HepG2 (cell line): ENCODE measurements around the gene ANXA5. TPM values are rescaled to one million over a fixed set of nuclear protein-coding genes. Genes with fewer than 3 reads are reported as not detected.

ENCODE experiments used
- ATAC-seq: fragments of 200-7000 bp; cut with Tn5 transposase; 3 replicates; pipeline ENCODE4 v1.9.1; 2020; ENCODE audit warnings: mild to moderate bottlenecking, moderate library complexity
- BruUV-seq: library from RNA; stranded (reverse); fragments of 400-500 nt; replicated peaks from 2 replicates; lab custom pipeline; 2021; lab: Mats Ljungman, UMichigan
- CTCF ChIA-PET: fragments of 300-600 bp; formaldehyde crosslinking; extraction: SDS; loops from one replicate; lab custom pipeline; 2021; ENCODE audit warnings: low total read pairs, inconsistent platforms, low intra/inter-chr PET ratio; lab: Yijun Ruan, JAX
- POLR2A ChIA-PET: fragments of 350-600 bp; sonication (Branson Sonifier 250); formaldehyde crosslinking; loops from one replicate; lab custom pipeline; 2020; ENCODE audit warnings: antibody characterized with exemption, inconsistent platforms; lab: Yijun Ruan, JAX
- DNase-seq: peaks from one replicate; pipeline ENCODE4 v3.0.0-alpha.2; 2015; ENCODE audit warnings: low spot score
- FAIRE-seq: peaks from 3 replicates; lab custom pipeline; 2011; peaks lifted over from hg19 to GRCh38; lab: Jason Lieb, UNC
- H2AFZ ChIP-seq: one replicate; pipeline ENCODE4 v1.6.1; 2011; ENCODE audit warnings: low read length, inconsistent platforms
- H3K27ac ChIP-seq: fragments of 300-600 bp; 3 replicates; pipeline ENCODE4 v1.8.0; 2011; ENCODE audit warnings: mixed run types, mild to moderate bottlenecking, mixed read lengths, low read length, inconsistent platforms; ENCODE audit not compliant: insufficient read depth; ENCODE audit errors: extremely low read length
- H3K27me3 ChIP-seq, 2 experiments: fragments of 200-600 bp in 1 of 2; 2 replicates in 1 of 2; 3 replicates in 1 of 2; pipeline versions ENCODE4 v1.6.0 to v1.8.0; 2011; ENCODE audit warnings: low read length in 2 of 2, mild to moderate bottlenecking in 2 of 2, moderate library complexity in 2 of 2, inconsistent platforms in 1 of 2; ENCODE audit not compliant: insufficient read depth in 2 of 2, control insufficient read depth in 1 of 2
- H3K36me3 ChIP-seq, 2 experiments: fragments of 200-600 bp in 1 of 2; replicated peaks in 1 of 2; 2 replicates in 1 of 2; 3 replicates in 1 of 2; pipeline versions ENCODE4 v1.5.1 to v1.8.0; 2011; ENCODE audit warnings: low read length in 2 of 2, inconsistent platforms in 1 of 2; ENCODE audit not compliant: insufficient read depth in 2 of 2, control insufficient read depth in 1 of 2
- H3K4me1 ChIP-seq: 2 replicates; pipeline ENCODE4 v1.5.1; 2012; ENCODE audit warnings: low read length, inconsistent platforms; ENCODE audit not compliant: insufficient read depth
- H3K4me2 ChIP-seq: 2 replicates; pipeline ENCODE4 v1.6.0; 2011; ENCODE audit warnings: low read depth, low read length, inconsistent platforms
- H3K4me3 ChIP-seq, 3 experiments: fragments of 200-600 bp in 1 of 3; sonication (generic), shearing (Covaris generic) in 1 of 3; replicated peaks in 1 of 3; 2 replicates each; pipeline ENCODE4 v1.5.1; 2011 to 2016; ENCODE audit warnings: low read length in 3 of 3, inconsistent platforms in 2 of 3, low read depth in 2 of 3, mild to moderate bottlenecking in 2 of 3, control low read depth in 1 of 3, mixed read lengths in 1 of 3; ENCODE audit not compliant: insufficient read depth in 1 of 3
- H3K79me2 ChIP-seq: one replicate; pipeline ENCODE4 v1.6.1; 2011; ENCODE audit warnings: low read length, inconsistent platforms; ENCODE audit not compliant: insufficient read depth
- H3K9ac ChIP-seq: 2 replicates; pipeline ENCODE4 v1.6.0; 2011; ENCODE audit warnings: mild to moderate bottlenecking, low read depth, low read length, inconsistent platforms; ENCODE audit not compliant: insufficient read depth
- H3K9me3 ChIP-seq: 2 replicates; pipeline ENCODE4 v1.5.1; 2012; ENCODE audit warnings: mild to moderate bottlenecking, low read length
- H4K20me1 ChIP-seq: 2 replicates; pipeline ENCODE4 v1.6.0; 2011; ENCODE audit warnings: inconsistent platforms, mild to moderate bottlenecking, low read length, moderate library complexity; ENCODE audit not compliant: insufficient read depth
- ARNT2 ChIP-seq: sonication (generic); formaldehyde crosslinking; IDR thresholded peaks from 2 replicates; pipeline ENCODE4 v1.8.0; 2022; ENCODE audit warnings: mild to moderate bottlenecking, low read depth, missing genetic modification reagents, moderate library complexity
- FOSL1 ChIP-seq: sonication (generic); formaldehyde crosslinking; IDR thresholded peaks from 2 replicates; pipeline ENCODE4 v1.9.0; 2021; ENCODE audit warnings: missing genetic modification reagents, borderline replicate concordance
- JUN ChIP-seq: sonication (generic); formaldehyde crosslinking; IDR thresholded peaks from 2 replicates; pipeline ENCODE4 v1.4.0; 2020; ENCODE audit warnings: mild to moderate bottlenecking, missing genetic modification reagents
- NFYB ChIP-seq: sonication (generic); formaldehyde crosslinking; IDR thresholded peaks from 2 replicates; pipeline ENCODE4 v1.4.0; 2020; ENCODE audit warnings: missing genetic modification reagents
- RARA ChIP-seq: IDR thresholded peaks from 2 replicates; pipeline ENCODE4 v1.6.1; 2016; ENCODE audit warnings: missing genetic modification reagents, missing compliant biosample characterization
- RXRA ChIP-seq: sonication (generic); formaldehyde crosslinking; IDR thresholded peaks from 2 replicates; pipeline ENCODE4 v1.5.1; 2020; ENCODE audit warnings: missing genetic modification reagents
- SAP130 ChIP-seq: IDR thresholded peaks from 2 replicates; pipeline ENCODE4 v1.6.1; 2016; ENCODE audit warnings: low read depth
- SOX13 ChIP-seq, 3 experiments: fragments of 450-650 bp in 1 of 3; sonication (generic) in 1 of 3; formaldehyde crosslinking in 1 of 3; IDR thresholded peaks in 2 of 3; conservative IDR thresholded peaks in 1 of 3; 2 replicates each; pipeline versions ENCODE4 v1.5.0 to v1.6.1; 2016 to 2020; ENCODE audit warnings: antibody characterized with exemption in 1 of 3, mild to moderate bottlenecking in 1 of 3, missing compliant biosample characterization in 1 of 3, missing genetic modification reagents in 1 of 3, moderate library complexity in 1 of 3
- XRCC5 ChIP-seq: fragments of 200-400 bp; formaldehyde crosslinking; optimal IDR thresholded peaks from 2 replicates; pipeline ENCODE3; 2017; ENCODE audit warnings: mild to moderate bottlenecking, low read length
- ZFP41 ChIP-seq: sonication (generic); formaldehyde crosslinking; IDR thresholded peaks from 2 replicates; pipeline ENCODE4 v1.4.0; 2020; ENCODE audit warnings: mild to moderate bottlenecking, missing genetic modification reagents, borderline replicate concordance
- ZFY ChIP-seq: sonication (generic); formaldehyde crosslinking; IDR thresholded peaks from 2 replicates; pipeline ENCODE4 v1.4.0; 2020; ENCODE audit warnings: missing genetic modification reagents
- ZNF253 ChIP-seq: sonication (generic); formaldehyde crosslinking; IDR thresholded peaks from 2 replicates; pipeline ENCODE4 v1.8.0; 2022; ENCODE audit warnings: mild to moderate bottlenecking, missing genetic modification reagents, borderline replicate concordance
- ZNF563 ChIP-seq: sonication (generic); formaldehyde crosslinking; IDR thresholded peaks from 2 replicates; pipeline ENCODE4 v1.8.0; 2022; ENCODE audit warnings: mild to moderate bottlenecking, moderate library complexity, missing genetic modification reagents
- ZNF572 ChIP-seq: sonication (generic); formaldehyde crosslinking; IDR thresholded peaks from 2 replicates; pipeline ENCODE4 v1.5.1; 2020; ENCODE audit warnings: mild to moderate bottlenecking, missing genetic modification reagents
- ZNF577 ChIP-seq: sonication (generic); formaldehyde crosslinking; IDR thresholded peaks from 2 replicates; pipeline ENCODE4 v1.4.0; 2020; ENCODE audit warnings: mild to moderate bottlenecking, low read depth, missing genetic modification reagents, borderline replicate concordance
- WGBS: methylation state at CpG from one replicate; pipeline ENCODE4 v1.1.6; 2017; ENCODE audit warnings: low lambda C conversion rate; 5-methylcytosine and 5-hydroxymethylcytosine counted together
- in situ Hi-C: cut with HindIII; loops from 2 replicates; pipeline ENCODE4 v1.10.0; 2017; ENCODE audit warnings: low pct_unique_long_range_greater_than_20kb; ENCODE audit not compliant: extremely low pct_ligation_motif_present
- intact Hi-C: fragments of 100-400 bp; cut with micrococcal nuclease; formaldehyde crosslinking; loops from one replicate; pipeline ENCODE4 v1.10.0; 2022; ENCODE audit not compliant: unreplicated experiment
- polyA plus RNA-seq, 8 experiments: library from polyadenylated mRNA; depleted of rRNA in 3 of 8; stranded (reverse) in 7 of 8; unstranded in 1 of 8; fragments of >200 nt; fragmentation: Illumina TruSeq in 4 of 8; extraction: Trizol in 4 of 8; gene quantifications; 2 replicates each; pipeline versions ENCODE4 v1.2.1 to v1.2.3, GENCODE V29; 2011 to 2016; ENCODE audit warnings: low read depth in 4 of 8, missing spikeins in 1 of 8, mixed read lengths in 1 of 8; ENCODE audit not compliant: insufficient read depth in 1 of 8
- total RNA-seq, 5 experiments: library from RNA; depleted of rRNA; stranded (reverse); fragments of >200 nt; fragmentation: Illumina TruSeq; extraction: Trizol; gene quantifications; 2 replicates each; pipeline ENCODE4 v1.2.3, GENCODE V29; 2016; ENCODE audit warnings: low read depth in 1 of 5
- TF ChIP-seq, protein P1 (sequence below): sonication (generic); formaldehyde crosslinking; IDR thresholded peaks from 2 replicates; pipeline ENCODE4 v1.5.1; 2020; ENCODE audit warnings: mild to moderate bottlenecking, missing genetic modification reagents, borderline replicate concordance
- TF ChIP-seq, protein P2 (sequence below): sonication (generic); formaldehyde crosslinking; IDR thresholded peaks from 2 replicates; pipeline ENCODE4 v1.4.0; 2020; ENCODE audit warnings: low read depth, mild to moderate bottlenecking, missing genetic modification reagents

The ANXA5 gene
- total and polyA plus RNA-seq, 2 of the 13 experiments (the other 11 are each of a cell fraction or from before 2014, with no cell fraction given): 209 to 342 TPM

GRCh38 chr4:121711263-121712000 is 14.7 kb upstream of the ANXA5 start:
- FAIRE-seq (peak; percentile 37), DNase-seq (peak; percentile 70), ATAC-seq (peak; percentile 100)
- H3K4me2 ChIP-seq: peak overlapping the region; percentile 85
- in situ Hi-C loops (no loop called here), intact Hi-C loops (loop anchor here (1.0 to 5.0 kb wide), 2 partner anchors 15 to 34 kb away; no protein-coding TSS in a partner anchor)
- CTCF ChIA-PET: no interaction called here
- H3K4me1 ChIP-seq: peaks cover 7% of the 10 kb centered on the region; the same call in 1 of the 2 replicates
- peaks cover 0 to 7% of the 10 kb centered on the region in 2 experiments; a peak in 2 of 5 replicates for H3K27me3 ChIP-seq
- H2AFZ ChIP-seq: peak overlapping the region; percentile 89
- peak overlapping the region; percentile 28; the same call in 1 of the 2 replicates for H3K9ac ChIP-seq
- no peaks in the 10 kb centered on the region for H3K36me3 ChIP-seq
- H4K20me1 ChIP-seq: no peaks in the 10 kb centered on the region
- H3K79me2 ChIP-seq: no peaks in the 10 kb centered on the region
- BruUV-seq: no TSS peak
- under 1% methylated on average over 18 of the region's 18 CpGs for WGBS
- POLR2A ChIA-PET: interaction anchor here (1.1 to 2.4 kb wide), 4 partner anchors 15 to 90 kb away, joined by 3 to 15 read pairs (median 4); partner anchors contain the start of genes ANXA5 and EXOSC9
- H3K4me3 ChIP-seq: peak overlapping the region; percentile 31 to 58 (median 47); a peak in 5 of 6 replicates
- no peaks in the 10 kb centered on the region for H3K9me3 ChIP-seq
- no peak overlapping the region for H3K27ac ChIP-seq
- TF ChIP-seq, protein P1, sequence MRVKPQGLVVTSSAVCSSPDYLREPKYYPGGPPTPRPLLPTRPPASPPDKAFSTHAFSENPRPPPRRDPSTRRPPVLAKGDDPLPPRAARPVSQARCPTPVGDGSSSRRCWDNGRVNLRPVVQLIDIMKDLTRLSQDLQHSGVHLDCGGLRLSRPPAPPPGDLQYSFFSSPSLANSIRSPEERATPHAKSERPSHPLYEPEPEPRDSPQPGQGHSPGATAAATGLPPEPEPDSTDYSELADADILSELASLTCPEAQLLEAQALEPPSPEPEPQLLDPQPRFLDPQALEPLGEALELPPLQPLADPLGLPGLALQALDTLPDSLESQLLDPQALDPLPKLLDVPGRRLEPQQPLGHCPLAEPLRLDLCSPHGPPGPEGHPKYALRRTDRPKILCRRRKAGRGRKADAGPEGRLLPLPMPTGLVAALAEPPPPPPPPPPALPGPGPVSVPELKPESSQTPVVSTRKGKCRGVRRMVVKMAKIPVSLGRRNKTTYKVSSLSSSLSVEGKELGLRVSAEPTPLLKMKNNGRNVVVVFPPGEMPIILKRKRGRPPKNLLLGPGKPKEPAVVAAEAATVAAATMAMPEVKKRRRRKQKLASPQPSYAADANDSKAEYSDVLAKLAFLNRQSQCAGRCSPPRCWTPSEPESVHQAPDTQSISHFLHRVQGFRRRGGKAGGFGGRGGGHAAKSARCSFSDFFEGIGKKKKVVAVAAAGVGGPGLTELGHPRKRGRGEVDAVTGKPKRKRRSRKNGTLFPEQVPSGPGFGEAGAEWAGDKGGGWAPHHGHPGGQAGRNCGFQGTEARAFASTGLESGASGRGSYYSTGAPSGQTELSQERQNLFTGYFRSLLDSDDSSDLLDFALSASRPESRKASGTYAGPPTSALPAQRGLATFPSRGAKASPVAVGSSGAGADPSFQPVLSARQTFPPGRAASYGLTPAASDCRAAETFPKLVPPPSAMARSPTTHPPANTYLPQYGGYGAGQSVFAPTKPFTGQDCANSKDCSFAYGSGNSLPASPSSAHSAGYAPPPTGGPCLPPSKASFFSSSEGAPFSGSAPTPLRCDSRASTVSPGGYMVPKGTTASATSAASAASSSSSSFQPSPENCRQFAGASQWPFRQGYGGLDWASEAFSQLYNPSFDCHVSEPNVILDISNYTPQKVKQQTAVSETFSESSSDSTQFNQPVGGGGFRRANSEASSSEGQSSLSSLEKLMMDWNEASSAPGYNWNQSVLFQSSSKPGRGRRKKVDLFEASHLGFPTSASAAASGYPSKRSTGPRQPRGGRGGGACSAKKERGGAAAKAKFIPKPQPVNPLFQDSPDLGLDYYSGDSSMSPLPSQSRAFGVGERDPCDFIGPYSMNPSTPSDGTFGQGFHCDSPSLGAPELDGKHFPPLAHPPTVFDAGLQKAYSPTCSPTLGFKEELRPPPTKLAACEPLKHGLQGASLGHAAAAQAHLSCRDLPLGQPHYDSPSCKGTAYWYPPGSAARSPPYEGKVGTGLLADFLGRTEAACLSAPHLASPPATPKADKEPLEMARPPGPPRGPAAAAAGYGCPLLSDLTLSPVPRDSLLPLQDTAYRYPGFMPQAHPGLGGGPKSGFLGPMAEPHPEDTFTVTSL (CRISPR knock-in tag): peak; percentile 42; the same call in 1 of the 2 replicates
- TF ChIP-seq NFYB (CRISPR knock-in tag) (no peak), SAP130 (CRISPR knock-in tag) (0 out of 2 replicates have a peak, but pooled peaks have one; percentile 37), ZNF577 (CRISPR knock-in tag) (no peak), RARA (CRISPR knock-in tag) (no peak), JUN (CRISPR knock-in tag) (0 out of 2 replicates have a peak, but pooled peaks have one; percentile 43), ZNF563 (CRISPR knock-in tag) (no peak), SOX13 (IDR thresholded peaks at IDR 0.05) (no peak), SOX13 (CRISPR knock-in tag; conservative IDR thresholded peaks at IDR 0.05 in 1 of 2, IDR thresholded peaks at IDR 0.05 in 1 of 2) (peak in 1 of 2 experiments; percentile 29; a peak in 1 of 4 replicates), XRCC5 (peak; percentile 79), ZNF253 (CRISPR knock-in tag) (no peak), ARNT2 (CRISPR knock-in tag) (no peak), ZNF572 (peak; percentile 69; the same call in 1 of the 2 replicates), FOSL1 (CRISPR knock-in tag) (peak; percentile 95), RXRA (CRISPR knock-in tag) (peak; percentile 52; the same call in 1 of the 2 replicates), ZFP41 (CRISPR knock-in tag) (no peak), ZFY (CRISPR knock-in tag) (peak; percentile 41; the same call in 1 of the 2 replicates)
- TF ChIP-seq, protein P2, sequence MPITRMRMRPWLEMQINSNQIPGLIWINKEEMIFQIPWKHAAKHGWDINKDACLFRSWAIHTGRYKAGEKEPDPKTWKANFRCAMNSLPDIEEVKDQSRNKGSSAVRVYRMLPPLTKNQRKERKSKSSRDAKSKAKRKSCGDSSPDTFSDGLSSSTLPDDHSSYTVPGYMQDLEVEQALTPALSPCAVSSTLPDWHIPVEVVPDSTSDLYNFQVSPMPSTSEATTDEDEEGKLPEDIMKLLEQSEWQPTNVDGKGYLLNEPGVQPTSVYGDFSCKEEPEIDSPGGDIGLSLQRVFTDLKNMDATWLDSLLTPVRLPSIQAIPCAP (CRISPR knock-in tag): no peak
